ENCODE measurements around the gene CDK5.
"Not testable (repeated sequence)": the region's sequence is repeated elsewhere in the genome, so short reads cannot be mapped to it uniquely, and the experiment has no call there.

The CDK5 gene

DNA sequence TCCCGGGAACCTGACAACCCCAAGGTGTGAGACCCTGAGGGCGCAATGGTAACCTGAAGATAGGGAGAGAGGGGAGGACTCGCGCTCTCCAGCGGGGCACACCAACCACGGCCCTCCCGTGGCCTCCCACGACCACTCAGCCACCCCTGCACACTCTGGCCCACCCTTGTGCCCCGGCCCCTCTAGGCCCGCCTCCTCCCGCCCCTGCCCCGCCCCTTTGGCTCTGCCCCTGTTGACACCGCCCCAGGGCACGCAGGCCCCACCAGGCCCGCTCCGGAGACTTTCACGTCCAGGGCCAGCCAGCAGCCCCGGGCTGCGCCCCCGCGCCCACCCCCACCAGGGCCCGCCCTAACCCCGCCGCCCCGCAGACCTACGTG, 44.4 kb downstream of the CDK5 start:
- no peak for DNase-seq

DNA sequence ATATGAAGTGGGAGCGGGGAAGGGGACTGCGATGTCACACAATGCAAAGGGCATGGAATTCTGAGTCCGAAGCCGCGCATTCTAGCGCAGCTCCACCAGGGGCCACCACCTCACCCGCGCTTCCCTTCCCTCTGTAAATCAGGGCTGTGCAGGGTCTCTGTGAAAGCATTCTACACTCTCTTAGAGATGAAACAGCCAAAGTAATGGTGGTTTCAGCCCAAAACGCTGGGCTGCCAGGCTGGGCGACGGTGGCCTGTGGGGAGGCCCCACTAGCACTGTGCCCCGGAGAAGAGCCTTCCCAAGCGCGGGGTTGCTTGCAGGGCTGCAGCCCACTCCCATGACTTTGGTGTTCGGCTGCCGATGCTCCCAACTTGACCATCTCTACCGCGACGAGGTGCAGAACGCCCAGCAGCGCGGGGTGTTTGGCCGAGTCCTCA, 44.8 kb downstream of the CDK5 start:
- DNase-seq: no peak

DNA sequence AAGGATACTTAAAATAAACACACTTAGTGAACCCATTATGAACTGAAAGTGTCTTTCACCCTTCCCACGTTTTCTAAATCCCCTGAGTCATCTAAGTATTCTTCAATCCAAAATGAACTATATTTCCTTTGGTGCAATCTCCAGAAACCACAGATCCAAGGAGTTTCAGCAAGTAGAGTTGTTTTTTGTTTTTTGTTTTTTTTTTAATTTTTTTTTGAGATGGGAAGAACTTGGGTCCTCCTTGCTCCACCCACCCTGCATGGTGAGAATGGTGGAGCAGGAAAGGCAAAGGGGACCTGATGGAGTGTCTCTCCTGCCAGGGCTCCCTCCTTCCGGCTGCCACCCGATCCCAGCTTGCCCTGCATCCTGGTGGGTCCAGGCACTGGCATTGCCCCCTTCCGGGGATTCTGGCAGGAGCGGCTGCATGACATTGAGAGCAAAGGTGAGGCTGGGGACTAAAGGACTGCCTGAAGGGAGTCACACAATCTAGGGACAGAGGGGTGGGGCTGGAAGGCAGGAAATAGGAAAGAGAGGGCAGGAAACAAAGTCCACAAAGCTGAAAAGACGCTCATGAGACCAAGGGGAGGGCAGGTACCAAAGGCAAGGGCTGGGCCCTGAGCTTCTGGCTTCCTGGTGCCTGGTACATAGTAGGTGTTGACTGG, 45.5 kb downstream of the CDK5 start:
- no peak for DNase-seq

DNA sequence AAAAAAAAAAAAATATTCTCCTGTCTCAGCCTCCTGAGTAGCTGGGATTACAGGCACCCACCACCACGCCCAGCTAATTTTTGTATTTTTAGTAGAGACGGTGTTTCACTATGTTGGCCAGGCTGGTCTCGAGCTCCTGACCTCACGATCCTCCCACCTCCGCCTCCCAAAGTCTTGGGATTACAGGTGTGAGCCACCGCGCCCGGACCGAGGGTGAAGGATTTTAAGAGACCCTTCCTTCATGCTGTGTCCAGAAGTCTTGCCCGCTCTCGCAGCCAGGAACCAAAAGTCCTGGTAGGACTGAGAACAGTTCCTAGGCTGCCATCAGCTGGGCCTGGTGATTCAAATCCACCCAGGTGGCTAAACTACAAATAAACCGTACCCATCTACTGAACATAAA, 46.1 kb downstream of the CDK5 start:
- DNase-seq: not testable (repeated sequence)

DNA sequence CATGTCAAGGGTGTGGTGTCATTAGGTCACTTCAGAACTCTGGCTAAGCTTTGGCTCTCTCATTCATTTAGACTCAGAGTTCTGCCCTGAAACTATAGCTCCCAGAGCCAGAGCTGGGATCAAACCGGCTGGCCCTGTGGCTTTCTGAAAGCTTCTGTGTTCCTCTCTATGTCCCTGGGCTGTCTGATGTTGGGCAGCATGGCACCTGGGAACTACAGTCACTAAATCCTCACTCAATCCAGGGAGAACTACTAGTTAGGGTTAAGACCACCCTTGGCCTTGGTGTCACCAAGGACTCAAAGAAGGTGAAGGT, 46.6 kb downstream of the CDK5 start:
- DNase-seq: no peak

DNA sequence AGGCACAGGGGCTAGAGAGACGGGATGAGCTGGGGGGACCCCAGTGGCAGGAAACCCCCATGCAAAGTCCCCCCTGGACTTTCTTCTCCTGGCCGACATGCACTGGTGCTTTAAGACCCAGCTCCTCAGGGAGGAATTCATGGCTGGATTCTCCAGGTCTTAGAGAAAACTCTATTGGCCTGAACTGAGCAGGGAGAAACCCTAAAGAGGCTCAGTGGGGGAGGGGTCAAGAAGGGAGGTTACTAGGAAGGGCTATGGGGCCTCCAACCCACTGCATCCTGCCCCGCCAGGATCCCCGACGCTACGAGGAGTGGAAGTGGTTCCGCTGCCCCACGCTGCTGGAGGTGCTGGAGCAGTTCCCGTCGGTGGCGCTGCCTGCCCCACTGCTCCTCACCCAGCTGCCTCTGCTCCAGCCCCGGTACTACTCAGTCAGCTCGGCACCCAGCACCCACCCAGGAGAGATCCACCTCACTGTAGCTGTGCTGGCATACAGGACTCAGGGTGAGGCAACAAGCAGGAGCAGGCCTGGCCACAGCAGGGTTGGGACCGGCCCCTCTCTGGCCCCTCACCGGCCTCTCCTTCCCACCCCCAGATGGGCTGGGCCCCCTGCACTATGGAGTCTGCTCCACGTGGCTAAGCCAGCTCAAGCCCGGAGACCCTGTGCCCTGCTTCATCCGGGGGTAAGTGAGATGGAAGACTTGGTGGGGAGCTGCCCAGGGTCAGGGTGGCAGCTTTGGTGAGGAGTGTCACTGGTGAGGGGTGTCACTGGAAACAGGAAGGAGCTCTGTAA, 47.2 kb downstream of the CDK5 start:
- DNase-seq: peak; percentile 51 to 61

DNA sequence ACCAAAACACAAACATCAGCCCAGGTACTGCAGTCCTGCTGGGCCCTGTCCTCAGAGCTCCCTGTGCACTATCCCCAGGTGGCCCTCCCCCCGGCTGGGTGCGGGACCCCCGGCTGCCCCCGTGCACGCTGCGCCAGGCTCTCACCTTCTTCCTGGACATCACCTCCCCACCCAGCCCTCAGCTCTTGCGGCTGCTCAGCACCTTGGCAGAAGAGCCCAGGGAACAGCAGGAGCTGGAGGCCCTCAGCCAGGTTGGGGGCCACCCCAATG, 47.7 kb downstream of the CDK5 start:
- DNase-seq: no peak

DNA sequence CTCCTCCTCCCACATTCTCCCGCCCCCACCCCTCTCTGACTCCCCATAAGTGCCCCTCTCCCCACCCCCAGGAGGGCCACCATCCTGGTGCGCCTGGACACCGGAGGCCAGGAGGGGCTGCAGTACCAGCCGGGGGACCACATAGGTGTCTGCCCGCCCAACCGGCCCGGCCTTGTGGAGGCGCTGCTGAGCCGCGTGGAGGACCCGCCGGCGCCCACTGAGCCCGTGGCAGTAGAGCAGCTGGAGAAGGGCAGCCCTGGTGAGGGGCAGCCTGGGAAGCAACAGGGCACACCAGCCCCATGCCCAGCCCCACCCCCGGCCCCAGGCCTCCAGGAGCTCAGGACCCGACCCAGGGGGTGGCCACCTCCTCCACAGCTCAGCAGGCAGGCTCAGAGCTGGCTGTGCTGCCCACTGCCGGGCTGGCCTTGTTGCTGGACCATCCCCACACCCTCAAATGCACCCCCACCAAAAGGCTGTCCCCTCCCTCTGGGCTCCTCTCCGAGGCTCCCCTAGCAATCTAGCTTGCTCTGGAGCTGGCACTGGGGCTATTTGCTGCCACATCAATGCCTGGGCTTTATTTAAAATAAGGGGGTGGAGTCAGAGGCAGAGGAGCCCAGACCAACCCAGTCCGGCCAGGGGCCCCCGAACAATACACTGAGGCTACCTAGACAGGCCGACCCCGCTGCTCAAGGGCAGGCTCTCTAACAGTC, 48.2 kb downstream of the CDK5 start:
- peak in 1 of 2 experiments; percentile 44 for DNase-seq

DNA sequence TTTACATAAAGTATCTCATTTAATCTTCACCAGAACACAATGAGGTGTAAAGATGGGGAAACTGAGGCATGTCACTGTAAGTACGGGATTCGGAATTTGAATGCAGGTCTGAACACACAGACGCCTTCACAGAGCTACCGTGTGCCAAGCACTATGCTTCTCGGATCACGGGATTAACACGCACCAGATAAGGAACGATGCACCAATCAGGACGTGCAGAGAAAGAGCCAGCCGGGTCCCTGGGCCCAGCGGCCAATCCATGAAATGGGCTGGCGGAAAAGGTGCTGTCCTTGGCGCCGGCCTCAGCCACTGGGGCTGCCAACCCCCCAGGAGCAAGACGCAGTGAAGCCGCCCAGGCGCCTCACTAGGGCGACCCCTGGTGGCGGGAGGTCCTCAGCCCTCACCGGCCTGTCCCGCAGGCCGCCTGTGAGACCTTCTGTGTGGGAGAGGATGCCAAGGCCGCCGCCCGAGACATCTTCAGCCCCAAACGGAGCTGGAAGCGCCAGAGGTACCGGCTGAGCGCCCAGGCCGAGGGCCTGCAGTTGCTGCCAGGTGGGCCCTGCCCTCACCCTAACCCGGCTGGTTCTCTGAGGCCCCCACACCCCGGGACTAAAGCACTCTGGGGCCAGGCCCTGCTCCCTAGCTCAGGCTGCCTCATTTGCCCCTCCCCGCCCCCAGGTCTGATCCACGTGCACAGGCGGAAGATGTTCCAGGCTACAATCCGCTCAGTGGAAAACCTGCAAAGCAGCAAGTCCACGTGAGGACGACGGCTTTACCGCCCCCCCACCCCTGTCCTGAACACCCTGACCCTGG, 49.0 kb downstream of the CDK5 start:
- peak; percentile 89 to 92 for DNase-seq

DNA sequence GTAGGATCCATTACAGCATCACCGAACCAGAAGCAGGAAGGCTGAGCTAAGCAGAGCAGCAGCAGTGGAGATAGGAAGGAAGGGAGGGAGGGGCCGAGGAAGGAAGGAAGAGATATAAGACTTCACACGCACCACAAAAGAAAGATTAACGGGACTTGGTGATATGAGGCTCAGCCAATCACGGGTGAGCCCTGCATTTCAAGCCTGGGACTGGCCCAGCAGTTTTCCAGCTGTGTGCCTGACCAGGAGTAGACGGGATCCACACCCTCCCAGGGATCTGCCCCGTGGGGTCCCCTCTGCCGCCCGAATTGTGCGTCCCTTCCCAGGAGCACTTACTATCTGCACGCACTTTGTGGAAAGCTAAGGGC, 49.6 kb downstream of the CDK5 start:
- DNase-seq: peak in 1 of 2 experiments; percentile 39

DNA sequence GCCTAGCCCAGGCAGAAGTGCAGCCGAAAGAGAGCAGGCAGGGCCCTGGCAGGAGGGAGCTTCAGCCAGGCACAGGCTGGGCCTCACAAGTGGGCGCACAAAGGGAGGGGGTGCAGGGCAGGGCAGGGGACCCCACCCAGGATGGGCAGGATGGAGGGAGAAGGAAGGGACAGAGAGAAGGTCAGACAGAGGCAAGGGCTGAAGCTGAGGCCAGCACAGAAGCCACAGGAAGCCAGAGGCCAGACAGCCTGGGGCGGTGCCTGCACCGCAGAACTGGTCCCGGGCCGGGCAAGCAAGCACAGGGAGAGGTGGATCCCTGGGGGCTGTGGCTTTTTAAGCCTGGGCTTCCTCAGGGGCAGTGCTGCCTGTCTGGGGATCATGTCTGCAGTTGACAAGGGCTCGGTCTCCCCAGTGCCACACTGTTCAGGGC, 50.2 kb downstream of the CDK5 start:
- DNase-seq: no peak

DNA sequence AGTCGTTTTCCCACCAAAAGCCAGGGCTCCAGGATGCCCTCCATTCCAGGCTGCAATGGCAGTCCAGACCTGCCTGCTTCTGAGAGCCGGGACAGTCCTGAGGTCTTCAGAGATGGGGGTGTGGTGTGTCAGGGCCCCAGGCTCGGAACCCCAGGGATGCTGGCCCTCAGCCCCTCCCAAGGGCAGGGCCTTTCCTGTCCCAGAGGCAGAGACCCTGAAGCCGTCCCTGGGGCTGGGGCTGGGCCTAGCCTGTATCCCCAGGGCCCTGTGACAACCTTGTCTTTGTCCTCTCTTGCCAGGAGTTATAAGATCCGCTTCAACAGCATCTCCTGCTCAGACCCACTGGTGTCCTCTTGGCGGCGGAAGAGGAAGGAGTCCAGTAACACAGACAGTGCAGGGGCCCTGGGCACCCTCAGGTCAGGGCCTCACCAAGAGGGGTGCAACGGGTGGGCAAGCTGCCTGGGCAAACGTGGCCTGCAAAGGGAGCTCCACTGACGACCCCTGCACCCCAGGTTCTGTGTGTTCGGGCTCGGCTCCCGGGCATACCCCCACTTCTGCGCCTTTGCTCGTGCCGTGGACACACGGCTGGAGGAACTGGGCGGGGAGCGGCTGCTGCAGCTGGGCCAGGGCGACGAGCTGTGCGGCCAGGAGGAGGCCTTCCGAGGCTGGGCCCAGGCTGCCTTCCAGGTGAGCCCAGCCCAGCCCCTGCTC, 51.0 kb downstream of the CDK5 start:
- DNase-seq: no peak

DNA sequence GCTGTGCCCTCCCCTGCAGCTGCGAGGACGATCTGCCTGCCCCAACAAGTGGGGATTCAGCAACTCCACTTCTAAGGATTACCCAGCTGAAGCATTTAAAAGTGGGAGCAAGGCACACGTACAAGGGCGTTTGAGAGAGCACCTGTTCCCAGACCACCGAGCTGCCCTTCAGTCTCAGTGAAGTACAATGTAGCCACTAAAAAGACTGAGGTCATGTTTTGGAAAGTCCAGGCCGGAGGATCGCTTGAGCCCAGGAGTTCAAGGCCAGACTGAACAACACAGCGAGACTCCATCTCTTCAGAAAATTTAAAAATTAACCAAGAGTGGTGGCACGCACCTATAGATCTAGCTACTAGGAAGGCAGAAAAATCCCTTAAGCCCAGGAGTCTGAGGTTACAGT, 52.1 kb downstream of the CDK5 start:
- DNase-seq: no peak
